GM19328 (cell line): ENCODE data around the gene ZDHHC1.

Experiments used
- ATAC-seq: cut with Tn5 transposase; IDR thresholded peaks from one replicate; pipeline ENCODE4 v1.9.1; 2021; ENCODE audit warnings: mild to moderate bottlenecking, moderate library complexity; ENCODE audit not compliant: unreplicated experiment

Gene ZDHHC1

DNA sequence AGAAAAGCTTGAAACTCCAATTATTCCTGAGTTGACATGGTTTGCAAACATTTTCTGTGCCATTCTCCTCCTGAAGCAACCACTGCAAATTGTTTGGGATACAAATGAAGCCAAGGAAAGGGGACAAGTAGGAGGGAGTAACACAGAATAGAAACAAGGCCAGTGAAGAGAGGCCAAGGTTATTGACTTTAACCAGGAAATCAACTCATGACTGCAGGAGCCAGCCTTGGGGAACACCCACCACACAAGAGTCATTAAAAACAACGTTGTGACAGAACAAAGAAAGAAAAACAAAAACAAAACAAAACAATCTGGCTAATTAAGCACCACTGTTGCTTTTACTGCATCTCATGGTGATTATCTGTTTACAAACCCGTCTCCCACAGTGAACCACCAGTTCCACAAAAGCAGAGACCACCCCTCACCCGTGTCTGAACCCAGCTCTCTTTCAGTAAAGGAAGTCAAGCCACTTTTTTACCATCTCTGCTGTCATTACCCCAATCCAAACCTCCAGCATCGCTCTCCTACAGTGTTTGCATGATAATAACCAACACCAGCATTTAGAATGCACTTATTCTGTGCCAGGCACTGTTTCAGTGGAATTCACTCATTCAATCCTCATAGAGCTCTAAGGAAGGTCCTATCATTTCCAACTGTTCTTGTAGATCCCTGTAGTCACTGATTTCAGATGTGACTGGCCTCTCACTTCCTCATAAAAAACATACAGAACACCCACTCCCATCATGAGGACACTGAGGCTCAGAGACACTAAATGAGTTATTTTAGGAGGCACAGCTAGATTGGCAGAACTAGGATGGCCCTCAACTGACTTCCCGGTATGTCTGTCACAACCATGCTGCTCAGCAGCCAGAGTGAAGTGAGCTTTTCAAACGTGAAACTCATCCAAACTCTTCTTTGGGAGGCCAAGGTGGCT is 2.0 kb downstream of the ZDHHC1 start:
- no peak for ATAC-seq

DNA sequence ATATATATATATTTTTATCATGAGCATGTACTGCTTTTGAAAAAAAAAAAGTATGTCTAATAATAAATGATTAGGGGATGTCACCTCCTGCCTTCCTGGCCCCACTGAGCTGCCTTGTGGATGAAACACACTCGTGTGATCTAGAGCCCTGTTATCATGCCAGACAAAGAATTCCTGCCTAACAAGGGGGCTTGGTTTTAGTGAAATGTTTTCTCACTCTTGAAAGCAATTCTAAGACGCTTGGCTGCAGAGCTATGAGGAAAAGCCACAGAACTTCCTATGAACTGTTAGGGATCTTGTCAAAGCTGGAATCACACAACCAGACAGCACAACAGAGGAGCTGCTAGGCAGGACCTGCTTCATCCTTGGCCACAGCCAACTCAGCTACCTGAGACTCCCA is 4.0 kb downstream of the ZDHHC1 start:
- no peak for ATAC-seq

DNA sequence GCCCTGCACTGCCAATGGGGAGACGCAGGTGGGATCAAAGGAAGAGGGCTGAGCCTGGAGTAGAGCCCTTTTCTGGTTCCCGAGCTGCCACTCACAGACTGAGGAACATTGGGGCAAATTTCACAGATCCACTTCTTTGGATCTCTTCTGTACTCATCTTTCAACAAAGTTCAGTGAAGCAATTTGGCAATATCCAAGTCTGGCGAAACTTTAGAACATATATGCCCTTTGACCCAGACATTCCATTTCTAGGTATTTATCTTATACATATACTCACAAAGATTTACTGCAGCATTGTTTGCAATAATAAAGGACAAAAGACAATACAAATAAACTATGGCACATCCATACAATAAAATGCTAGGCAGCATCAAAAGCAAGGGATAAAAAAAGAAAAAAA is 4.9 kb downstream of the ZDHHC1 start:
- no peak for ATAC-seq

DNA sequence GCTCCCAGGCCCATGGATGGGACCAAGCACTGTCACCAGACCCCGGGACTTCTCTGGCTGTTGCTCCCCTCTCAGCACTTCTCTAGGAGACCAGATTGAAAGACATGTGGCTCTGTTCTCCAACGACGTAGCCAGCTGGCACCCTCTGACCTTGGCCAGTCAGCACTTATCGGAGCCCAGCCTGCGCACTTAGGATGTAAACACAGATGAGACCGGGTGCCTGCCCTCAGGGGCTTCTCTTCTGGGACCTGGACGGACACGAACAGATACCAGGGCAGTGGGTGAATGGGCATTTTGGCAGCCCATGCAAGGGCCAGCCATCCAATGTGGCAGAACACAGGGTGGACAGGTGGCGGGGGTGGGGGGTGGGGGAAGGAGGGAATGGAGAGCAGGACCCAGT is 6.6 kb downstream of the ZDHHC1 start:
- ATAC-seq, result no peak

DNA sequence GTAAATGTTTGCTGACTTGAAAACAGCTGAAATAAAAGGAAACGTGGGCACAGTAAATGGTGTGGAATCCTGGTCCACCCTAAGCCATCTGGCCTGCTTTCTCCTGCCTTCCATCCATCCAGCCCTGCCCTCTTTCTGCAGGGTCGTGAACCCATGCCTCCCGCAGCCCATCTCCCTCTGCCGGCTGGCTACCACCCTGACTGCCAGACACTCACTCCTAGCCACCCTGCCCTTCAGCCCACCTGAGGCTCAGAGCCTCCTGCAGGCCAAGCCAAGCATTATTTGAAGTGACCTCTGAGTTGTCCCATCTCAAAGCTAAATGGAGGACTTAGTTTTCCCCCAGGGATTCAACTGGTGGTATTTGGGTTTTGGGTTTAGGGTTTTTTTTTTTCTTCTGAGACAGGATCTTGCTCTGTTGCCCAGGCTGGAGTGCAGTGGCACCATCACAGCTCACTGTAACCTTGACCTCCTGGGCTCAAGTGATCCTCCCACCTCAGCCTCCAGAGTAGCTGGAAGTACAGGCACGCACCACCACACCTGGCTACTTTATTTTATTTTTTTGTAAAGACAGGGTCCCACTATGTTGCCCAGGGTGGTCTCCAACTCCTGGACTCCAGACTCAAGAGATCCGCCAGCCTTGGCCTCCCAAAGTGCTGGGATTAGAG is 8.4 kb downstream of the ZDHHC1 start:
- no peak for ATAC-seq

DNA sequence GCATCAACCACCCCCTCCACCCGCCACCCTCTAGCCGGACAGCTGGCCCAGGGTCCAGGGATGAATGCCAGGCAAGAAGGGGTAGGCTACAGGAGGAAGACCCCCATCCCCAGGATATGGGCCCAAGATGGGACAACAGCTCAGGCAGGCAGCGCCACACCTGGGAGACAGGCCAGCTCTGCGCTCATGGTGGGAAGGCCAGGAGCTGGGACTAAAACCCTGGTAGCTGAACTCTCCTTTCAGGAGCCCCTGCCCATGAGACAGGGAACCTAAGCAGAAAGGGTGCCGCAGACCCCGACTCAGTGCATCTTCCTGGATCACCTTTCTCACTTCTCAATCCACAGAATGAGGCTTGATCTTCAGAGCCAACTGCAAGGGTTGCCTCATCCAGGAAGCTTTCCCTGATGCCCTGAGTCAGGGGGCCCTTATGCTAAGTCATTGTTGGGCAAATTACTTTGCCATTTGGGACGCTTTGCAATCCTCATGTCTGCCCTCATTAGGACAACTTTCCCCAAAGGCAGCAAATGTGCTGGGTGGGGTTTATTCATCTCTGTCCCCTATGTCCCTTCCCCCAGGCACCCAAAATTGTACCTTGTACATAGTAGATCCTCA is 9.0 kb downstream of the ZDHHC1 start:
- ATAC-seq, result no peak

DNA sequence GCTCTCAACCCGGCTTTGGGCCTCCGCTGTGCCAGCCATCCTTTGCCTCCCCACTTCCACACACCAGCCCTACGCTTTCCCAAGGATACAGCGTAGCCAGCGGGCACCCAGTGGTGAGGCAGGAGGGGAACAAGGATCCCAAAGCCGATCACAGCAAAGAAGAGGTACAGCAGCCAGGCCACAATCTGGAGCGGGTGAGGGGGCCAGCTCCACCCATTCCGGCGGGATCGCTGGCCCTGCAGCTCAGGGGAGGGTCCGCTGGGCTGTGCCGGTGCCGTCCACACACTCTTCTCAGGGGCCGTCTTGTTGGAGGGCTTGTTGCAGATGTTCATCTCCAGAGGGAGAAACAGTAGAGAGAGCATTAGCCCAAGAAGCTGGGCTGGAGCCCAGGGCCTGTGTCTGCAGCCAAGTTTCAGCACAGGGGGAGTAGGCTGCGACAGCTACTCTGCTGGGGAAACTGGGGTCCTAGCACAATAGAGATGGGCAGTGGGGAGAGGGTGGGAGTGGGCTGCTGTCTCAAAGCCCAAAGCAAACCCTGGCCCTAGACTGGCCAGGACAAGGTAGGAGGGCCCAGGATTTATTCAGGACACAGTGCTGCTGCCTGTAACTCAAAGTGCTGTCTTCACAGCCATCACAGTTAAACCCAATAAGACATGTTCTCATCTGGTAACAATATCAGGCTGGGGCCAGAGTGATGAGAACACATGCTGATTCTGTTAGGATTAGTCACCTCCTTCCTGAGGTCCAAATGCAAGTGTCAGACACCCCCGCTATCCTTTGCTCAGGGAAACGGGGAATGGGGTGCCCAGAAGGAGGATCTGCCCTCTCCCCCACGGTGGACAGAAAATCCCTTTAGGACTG is 9.9 kb downstream of the ZDHHC1 start:
- ATAC-seq, result no peak

DNA sequence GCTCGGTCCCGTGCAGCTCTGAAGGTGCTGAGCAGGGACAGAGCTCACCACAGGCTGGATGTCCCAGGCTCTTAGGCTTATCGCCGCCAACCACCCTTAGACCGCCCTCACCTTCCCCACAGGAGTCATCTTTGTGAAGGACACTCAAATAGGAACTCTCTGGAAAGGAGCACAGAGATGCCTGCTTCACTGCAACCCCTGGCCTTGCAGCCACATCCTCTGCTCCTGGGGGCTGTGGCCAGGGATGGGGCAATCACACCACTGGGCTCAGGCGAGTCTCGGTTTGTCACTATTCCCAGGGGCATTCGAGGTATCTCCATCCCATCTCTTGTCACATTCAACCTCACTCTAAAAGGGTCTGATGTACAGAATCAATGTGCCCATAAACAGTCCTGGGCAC is 10.9 kb downstream of the ZDHHC1 start:
- ATAC-seq, result no peak

DNA sequence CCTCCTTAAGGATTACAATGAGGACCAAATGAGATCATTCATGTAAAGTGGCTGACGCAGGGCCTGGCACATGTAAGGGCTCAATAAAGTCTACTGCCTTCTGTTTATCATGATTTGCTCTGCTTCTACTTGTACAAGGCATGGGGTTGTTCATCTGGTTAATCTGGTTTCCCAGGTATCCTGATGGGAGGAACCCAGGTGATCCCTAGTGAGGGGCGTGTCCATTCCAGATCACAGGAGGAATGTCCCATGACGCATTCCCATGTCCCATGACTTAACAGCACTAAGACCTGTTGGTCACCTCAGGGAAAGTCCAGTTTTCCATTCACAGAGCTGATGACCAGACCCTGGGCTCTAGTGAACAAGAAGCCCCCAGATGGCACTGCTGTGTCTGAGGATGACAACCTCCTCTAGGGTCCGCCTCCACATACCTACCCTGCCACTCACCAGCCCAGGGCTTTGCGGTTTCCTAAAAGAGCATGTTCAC is 11.5 kb downstream of the ZDHHC1 start:
- ATAC-seq, result no peak

DNA sequence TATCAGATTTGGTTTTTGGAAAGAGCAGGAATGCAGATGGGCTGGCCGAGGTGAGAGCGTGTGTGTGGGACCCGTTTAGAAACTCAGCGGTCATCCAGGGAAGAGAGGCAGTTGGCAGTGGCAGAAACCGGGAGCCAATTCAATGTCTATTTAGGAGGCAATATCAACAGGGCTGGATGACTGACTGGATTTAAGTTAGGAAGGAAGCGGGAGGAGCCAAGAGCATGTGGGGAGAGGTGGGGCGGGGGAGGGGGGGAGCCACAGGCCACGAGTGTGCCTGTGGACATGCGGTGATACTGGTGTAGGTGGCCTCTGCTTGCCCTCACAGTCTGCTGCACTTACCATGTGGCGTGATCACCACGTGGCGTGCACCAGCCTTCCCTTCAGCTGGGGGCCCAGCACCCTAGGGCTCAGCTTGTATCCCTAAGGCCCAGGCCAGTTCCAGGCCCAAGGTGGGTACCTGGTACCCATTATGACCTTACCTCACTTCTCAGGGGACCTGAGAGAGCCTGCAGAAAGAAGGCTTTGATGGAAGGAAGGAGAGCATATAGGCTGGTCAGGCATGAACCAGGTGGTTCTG is 12.2 kb downstream of the ZDHHC1 start:
- ATAC-seq, result no peak

DNA sequence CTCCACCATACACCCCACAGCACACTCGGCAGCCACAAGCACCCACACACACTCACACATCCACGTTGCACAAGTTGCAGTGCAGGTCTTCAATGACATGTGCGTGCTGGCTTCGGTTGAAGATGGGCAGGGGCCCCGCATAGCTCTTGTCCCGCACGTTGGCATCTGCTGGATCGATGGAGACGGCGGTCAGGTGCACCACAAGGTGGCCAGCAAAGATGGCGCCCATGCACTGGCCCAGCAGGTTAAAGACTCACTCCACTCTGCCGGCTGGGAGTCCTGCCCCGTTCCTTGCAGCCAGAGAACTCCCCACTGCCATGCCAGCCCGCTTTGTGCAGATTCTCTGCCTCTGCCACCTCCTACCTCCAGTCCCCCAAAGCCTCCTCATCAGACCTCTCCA is 15.4 kb downstream of the ZDHHC1 start:
- no peak for ATAC-seq

DNA sequence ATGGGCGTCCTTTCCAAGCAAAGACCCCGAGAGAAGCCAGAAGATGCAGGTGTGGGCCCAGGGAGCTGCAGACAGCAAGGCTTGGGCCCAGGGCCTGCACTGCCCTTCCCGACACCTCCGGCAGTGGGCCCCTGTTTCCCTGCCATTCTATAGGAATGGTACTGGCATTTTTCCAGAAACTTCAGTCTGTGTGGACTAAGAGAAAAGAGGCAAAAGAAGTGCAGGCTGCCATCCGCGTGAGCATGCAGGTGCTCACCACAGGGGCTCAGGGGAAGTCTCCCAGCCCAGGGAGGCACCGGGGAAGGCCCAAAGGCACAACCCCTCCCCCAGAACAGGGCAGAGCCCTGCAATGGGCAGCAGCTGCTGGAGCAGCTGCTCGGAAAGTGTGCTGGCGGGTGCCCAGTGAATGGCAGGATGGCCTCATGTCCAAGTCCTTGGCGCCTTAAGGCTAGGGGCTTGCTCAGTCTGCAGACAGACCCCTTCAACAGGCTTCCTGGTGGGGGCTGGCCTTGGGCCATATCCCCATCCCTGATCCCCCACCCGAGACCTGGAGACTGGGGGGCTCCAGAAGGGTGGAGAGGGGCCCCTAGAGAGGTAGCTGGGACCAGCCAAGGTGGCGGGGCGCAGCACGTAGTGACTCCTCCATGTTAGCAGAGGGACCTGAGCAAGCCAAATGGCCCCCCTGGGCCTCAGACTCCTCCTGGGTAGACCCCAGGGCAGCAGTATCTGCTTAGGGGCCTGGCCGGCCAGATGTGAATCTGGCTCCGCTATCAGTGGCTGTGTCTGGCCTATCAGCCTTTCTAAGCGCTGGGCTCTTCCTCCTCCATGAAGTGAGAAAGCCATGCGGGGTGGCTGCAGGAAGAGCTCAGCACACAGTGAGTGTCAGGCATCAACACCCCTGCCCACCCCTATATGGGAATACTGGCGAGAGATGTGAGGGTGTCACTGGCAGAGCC is 16.2 kb downstream of the ZDHHC1 start:
- ATAC-seq, result no peak

DNA sequence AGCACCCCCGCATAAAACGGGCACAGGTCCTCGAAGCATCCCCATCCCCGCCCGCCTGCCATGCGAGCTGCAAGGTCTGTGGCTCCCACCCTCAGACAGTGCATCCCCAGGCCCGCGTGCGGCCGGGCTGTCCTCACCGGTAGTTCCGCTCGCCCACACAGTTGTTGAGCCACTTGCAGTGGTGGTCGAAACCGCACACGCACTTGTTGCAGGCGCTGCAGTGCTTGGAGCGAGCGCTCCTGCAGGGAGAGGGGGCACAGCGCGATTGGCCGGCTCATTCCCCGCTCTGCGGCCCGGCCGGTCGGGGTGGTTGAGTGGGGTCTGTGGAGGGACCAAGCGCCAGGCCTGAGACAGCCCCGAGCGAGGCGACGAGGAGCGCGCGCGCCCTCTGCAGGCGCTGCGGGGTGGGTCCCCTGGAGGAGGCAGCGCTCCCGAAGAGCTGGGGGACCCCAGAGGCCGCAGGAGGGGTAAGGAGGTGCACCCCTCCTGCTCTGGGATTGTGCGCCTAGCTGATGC is 17.0 kb downstream of the ZDHHC1 start:
- ATAC-seq, result no peak

DNA sequence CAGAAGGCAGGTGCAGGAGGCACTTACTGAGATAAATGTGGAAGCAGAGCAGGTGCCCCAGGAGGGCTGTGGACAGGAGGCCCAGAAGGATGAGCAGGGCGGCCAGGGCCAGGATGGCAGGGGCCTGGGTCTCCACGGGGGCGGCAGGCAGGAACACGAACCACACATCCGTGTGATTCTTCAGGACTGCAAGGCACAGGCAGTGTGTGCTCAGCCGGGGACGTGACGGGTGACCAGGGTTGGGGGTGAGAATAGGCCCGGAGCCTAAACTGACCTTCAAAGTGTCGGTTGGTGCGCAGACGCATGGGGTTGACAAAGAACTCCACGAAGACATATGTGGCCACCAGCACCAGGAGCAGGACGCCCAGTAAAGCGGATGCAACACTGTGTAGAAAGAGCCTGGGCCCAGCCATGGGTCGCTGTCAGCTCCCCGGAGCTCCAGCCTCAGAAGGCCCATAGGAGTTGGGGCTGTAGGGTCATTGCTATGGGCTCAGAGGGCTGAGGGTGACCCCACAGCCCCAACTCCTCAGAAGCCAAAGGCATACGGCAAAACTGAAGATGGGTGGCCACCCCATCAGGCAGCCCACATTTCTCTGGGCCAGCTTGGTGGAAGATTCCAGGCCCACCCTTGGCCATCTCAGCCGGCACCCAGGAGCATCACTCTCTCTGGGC is 17.6 kb downstream of the ZDHHC1 start:
- no peak for ATAC-seq

DNA sequence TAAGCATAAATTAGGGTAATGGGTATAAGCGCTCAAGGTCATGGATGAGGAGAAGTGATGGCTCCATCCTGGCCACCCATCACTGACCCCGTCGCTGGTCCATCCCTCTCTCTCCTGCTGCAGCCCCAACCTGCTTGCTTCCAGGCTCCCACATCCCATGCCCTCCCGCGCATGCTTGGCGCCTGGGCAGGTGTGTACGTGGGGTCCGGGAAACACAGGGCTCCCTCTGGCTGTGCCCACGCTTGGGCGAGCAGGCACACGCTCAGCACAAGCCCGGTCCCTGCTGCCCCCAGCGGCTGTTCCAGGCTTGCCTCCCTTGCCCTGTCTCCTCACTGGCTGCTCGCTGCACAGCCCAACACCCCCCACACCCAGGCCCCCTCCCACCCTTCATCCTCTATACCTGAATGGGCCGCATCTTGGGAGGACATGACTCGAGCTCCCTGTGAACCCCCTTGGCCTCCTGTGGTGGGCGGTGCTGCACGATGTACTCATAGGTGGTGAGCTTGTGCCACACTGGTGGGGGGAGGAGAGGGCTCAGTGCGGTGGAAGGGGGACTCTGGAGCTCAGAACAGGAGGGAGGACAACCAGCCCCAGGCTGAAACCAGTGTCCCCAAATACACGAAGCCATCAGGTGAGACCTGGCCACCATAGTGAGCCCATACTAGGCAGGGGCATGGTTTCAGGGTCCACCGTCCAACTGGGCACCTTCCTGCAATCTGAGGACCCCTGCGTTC is 18.3 kb downstream of the ZDHHC1 start:
- no peak for ATAC-seq

DNA sequence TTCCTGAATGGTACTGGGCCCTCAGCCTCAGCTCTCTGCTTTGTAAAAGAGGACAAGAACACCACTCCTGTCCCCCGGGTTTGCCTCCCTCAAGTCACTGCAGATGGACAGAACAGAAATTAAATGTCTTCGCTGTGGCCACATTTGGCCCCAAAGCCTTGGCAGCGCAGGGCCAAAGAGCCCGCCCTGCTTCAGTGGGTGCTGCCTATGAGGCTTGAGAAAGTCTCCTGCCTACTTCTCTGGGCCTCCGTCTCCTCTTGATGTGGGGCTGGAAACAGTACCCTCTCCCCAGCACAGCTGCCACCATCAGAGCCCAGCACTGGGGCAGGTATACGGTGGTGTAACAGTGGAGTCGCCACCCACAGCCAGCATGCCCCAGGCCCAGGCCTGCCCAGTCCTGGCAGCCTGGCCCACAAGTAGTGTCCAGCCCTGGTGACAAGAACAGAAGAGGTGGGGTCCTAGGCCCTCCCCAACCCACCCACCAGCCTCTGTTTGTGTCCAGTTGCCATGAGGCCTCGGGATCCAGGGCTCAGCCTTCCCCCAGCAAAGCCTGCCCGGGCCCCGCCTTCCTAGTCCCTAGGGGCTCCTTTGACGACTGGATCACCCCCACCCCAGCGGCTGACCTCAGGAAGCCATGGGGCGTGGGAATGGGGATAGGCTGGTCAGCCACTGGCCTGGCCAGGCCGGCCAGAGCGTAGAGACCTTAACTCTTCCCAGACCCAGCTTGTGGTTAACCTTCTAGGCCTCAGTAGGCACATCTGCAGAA is 19.1 kb downstream of the ZDHHC1 start:
- no peak for ATAC-seq
